ENCODE results near the gene SLC7A9.
"Not testable (repeated sequence)": the region's sequence is repeated elsewhere in the genome, so short reads cannot be mapped to it uniquely, and the experiment has no call there.

The SLC7A9 gene

DNA sequence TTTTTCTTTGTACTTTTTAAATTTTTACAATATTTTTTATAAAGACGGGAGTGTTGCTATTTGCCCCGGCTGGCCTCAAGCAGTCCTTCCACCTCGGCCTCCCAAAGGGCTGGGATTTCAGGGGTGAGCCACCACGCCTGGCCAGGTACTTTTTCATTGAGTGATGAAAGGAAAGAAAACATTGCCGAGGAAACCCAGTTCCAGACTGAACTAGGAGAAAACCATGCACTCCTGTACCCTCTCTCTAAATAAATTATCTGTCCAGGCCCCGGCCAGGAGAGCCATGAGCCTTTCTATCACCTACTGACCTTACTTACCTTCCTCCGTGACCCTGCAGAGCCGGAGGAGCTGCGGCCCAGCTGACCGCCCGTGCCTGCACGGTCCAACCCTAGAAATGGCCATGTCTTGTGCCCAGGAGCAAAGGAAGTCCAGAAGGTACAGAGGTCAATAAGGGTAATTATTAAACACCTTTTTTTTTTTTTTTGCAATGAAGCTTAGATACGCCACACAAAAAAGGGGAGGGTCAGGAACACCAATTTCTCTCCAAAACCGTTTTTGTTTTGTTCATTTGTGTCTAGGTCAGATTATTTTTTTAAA, at the start of gene SLC7A9:
SLC7A9 (minus strand) TSS at position 399 of the 597 bp plus-strand sequence. CDS start 1,233 bp downstream, outside the sequence.
- DNase-seq = no peak

DNA sequence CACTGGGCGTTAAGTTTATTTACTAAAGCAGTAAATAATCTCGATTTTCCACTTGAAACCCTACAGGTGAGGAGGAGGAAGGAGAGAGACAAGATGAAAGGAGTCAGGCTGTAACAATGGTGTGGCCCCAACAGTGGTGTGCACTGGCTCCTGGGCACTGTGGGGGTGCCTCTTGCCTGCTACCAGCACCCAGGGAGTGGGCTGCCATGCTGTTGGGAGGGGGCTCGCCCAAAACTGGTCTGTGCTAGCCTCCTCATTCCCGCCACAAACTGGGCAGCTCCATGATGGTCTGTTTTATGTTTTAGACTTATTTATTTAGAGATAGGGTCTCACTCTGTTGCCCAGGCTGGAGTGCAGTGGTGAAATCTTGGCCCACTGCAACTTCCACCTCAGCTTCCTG, 49.8 kb upstream of the SLC7A9 start:
- no peak for DNase-seq

DNA sequence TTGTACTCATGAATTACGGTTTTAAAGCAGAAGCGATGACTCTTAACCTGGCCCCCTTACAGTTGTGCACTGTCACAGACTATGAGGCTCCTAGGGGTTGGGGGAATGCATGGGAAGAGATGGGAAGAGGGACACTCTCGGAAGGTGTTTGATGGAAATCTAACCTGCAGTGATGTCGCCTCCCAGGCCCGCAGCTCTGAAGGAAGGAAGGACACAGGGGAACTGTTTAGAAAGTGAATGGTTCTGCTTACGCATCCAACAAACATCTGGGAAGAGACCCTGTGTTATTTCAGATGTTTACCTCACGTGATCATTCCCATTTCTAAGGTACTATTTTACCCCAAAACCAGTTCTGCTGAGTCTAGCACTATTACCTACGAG, 48.0 kb upstream of the SLC7A9 start:
- no peak for DNase-seq

DNA sequence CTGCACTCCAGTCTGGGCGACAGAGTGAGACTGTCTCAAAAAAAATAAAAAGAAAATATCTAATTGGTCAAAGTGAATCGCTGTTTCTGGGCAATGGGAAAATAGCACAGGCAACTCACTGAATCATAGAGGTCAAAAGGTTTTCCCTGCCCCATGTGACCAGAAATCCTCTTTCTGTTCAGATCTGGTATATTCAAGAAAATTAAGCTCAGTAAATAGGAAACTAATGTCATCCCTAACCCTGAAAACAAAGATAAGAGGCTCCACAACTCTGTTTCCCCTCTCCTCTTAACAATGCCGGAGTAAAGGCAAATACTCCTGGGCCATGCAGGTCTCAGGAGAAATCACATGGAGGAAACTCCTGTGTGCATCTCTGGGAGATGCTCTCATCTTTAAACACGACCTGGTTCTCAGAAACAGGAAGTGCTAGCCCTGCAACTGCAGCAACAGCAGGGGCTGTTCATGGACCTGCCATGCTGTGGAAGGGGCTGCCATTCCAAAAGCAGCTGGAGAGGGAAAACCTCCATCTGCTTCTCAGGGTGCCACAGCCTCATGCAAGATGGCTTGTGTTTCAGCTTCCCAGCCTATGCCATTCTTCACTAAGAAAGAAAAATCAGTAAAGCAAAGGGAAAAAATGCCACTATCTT, 47.5 kb upstream of the SLC7A9 start:
- peak; percentile 5 for DNase-seq

DNA sequence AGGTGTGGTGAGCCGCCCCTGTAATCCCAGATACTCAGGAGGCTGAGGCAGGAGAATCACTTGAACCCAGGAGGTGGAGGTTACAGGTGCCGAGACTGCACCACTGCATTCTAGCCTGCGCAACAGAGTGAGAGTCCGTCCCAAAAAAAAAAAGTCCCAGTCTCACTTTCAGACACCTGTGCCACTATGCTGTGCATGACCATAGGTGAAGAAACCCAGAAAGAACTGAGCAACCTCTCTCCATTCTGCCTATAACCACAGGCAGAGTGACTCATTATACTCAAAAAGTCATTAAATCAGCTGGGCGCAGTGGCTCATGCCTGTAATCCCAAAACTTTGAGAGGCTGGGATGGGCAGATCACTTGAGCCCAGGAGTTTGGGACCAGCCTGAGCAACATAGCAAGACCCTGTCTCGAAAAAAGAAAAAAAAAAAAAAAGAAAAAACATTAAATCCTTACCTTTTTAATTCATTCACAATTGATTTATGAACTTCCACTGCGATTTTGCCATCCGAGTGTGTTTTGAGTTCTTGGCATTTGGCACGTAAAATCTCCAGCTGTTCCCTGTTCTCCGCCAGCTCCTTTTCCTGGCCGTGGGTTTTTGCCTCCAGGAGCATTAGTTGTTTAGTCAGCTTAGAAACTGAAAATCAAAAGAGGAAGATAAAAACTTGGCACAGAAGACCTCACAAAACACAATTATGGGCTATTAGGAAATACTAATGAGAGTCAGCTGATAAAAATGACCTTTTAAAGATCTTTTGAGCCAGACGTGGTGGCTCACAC, 45.5 kb upstream of the SLC7A9 start:
- no peak for DNase-seq

DNA sequence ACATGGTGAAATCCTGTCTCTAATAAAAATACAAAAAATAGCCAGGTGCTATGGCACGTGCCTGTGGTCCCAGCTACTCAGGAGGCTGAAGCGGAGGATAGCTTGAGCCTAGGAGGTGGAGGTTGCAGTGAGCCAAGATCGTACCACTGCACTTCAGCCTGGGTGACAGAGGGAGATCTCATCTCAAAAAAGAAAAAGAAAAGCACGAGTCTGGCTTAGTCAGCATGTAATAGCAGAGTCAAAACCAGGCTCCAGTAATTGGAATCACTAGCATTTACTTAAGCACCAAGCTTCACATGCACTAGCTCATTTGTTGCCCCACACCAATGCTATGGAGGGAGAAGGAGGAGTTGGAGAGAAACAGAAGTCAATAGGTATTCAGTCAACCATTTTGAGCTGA, 41.9 kb upstream of the SLC7A9 start:
- no peak for DNase-seq

DNA sequence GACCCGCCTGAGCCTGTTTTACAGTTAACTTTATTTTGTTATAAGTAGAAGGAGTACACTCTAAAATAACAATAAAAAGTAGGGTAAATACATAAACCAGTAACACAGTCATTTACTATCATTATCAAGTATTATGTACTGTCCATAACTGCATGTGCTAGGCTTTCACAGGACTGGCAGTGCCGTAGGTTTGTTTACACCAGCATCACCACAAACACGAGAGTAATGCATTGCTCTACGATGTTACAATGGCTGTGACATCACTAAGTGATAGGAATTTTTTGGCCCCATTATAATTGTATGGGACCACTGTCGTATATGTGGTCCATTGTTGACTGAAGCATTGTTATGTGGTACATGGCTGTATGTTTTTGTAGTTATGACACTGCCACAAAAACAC, 41.3 kb upstream of the SLC7A9 start:
- DNase-seq = no peak

DNA sequence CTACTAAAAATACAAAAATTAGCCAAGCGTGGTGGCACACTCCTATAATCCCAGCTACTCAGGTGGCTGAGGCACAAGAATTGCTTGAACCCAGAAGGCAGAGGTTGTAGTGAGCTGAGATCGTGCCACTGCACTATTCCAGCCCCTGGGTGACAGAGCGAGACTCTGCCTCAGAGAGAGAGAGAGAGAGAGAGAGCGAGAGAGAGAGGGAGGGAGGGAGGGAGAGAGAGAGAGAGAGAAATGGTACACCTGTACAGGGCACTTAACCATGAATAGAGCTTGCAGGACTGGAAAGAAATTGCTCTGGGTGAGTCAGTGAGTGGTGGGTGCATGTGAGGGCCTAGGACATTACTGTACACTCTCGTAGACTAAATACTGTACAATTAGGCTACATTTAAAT, 40.5 kb upstream of the SLC7A9 start:
- no peak for DNase-seq

DNA sequence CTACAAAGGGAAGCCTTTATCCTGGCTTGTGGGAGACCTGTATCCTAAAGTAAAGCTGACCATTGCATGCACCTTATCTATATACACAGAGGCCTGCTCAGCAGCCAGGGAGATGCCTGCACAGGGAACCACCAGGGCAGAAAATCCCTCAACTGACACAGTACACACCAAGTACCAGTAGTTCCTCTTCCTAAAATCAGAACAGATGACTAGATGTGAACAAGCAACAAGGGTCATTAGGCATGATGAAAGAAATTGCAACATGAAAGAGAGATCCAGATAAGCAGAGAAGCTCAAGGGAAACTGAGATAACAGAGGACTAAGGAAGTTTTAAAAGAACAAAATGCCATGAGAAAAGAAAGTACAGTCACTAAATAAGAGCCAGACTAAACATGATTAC, 39.7 kb upstream of the SLC7A9 start:
- peak; percentile 24 for DNase-seq

DNA sequence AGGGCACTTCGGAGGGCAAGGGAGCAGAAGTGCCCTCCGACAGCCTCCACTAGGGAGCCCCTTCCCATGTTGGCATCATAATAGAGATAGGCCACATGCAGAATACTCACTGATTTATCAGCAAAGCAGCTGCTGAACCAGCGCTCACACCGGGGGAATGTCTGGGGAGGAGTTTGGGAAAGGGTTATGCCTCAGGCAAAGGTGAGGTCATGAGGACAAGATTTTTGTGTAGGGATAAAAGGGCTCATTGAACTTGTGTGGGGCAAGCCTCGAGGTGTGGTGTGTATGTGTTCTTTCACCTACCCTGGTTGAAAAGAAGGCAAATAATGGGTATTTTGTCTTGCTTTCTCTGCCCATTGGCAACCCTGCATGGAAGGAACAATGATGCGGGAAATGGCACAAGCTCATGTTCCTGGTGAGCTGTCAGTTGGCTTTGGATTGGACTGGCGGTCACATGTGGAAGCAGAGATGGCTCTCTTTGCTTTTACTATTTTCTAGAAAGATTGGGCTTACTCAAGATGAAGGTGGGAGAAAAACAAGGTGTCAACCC, 39.1 kb upstream of the SLC7A9 start:
- DNase-seq = no peak

DNA sequence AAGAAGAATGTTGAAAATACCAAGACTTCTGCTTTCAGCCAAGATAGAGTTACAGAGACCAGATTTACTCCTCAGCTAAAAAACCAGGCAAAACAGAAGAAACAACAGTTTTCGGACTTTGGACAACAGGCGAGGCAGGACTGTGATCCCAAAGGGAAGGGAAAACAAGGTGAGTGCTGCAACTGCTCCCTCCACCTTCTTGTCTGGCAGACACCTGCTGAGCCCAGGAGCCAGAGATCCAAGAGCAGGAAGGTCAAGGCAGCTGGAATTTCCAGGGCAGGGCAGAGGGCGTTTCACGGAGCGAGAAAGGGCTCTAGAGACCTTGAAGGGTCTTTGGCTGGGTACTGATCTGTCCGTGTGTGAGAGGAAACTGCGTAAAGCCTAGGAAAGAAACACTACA, 32.9 kb upstream of the SLC7A9 start:
- no peak for DNase-seq

DNA sequence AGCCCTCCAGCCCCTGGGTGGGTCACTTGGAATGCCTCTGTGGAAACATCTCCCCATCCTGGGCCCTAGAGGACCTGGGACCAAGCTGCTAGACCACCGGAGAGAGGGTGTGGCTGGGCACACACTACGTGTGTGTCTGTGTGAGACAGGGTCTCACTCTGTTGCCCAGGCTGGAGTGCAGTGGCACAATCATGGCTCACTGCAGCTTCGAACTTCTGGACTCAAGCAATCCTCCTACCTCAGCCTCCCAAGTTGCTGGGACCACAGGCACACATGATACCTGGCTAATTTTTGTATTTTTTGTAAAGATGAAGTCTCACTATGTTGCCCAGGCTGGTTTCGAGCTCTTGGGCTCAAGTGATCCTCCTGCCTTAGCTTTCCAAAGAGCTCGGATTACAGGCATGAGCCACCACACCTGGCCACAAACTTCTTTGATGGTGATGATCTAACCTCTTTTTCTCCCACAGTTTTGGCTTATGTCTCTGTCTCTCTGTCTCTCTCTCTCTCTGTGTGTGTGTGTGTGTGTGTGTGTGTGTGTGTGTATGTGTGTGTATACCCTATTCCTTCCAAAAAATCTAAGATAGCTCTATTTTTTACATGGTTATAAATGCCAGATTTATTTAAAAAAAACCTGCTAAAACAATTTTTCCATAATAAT, 32.1 kb upstream of the SLC7A9 start:
- no peak for DNase-seq

DNA sequence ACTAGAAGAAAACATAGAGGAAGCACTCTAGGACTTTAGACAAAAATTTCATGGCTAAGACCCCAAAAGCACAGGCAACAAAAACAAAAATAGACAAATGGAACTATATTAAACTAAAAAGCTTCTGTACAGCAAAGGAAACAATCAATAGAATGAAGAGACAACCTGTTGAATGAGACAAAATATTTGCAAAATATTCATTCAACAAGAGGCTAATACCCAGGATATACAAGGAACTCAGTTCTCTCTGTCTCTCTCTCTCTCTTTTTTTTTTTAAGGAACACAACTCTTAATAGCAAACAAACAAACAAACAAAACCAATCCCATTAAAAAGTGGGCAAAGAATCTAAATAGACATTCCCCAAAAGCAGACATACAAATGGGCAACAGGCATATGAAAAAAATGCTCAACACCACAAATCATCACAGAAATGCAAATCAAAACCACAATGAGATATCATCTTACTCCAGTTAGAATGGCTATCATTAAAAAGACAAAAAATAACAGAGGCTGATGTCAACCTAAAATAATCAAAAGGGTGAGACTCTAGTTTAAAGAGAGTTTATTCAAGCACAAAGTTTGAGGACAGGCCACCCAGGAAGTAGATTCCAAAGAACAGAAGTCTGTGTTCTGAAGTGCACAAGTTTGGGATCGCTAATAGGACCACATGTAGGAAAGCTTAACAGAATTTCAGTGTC, 27.1 kb upstream of the SLC7A9 start:
- DNase-seq = no peak

DNA sequence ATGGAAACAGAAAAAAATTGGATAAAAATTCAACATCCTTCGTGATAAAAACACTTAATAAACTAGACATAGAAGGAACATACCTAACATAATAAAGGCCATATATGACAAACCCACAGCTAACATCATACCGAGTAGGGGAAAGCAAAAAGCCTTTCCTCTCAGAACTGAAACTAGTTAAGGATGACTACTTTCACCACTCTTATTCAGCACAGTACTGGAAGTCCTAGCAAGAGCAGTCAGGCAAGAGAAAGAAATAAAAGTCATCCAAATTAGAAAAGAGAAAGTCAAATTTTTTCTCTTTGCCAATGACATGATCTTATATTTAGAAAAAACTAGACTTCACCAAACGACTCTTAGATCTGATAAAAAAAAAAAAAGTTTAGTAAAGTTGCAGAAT, 25.8 kb upstream of the SLC7A9 start:
- DNase-seq = no peak

DNA sequence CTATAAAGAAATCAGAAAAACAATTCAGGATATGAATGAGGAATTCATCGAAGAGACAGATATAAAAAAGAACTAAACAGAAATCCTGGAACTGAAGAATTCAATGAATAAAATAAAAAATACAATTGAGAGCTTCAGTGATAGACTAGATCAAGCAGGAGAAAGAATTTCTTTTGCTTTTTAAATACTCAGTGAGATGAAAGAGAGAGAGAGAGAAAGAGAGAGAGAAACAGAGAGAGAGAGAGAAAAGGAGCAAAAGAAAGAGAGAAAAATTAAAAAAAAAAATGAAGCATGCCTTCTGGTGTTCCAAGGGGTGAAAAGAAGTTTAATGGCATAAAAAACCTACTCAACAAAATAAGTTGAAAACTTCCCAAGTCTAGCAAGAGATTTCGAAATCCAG, 22.0 kb upstream of the SLC7A9 start:
- no peak for DNase-seq

DNA sequence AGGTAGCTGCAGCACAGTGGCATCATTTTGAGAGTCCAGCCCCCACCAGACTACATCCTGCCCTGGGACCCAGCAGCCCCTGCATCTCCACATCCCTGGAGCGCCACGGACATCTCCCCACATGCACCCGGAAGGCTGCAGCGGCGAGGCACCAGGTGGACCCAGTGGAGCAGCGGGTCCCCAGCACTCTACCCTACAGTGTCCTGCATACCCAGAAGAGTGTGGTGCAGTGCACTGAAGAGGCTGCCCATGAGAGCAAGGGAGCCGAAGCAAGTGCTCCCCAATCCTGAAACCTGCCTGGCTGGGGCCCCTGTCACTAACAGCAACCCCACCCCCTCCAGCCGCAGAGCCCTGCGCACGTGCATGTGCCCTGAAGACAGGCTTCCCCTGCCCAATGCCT, 21.3 kb upstream of the SLC7A9 start:
- no peak for DNase-seq

DNA sequence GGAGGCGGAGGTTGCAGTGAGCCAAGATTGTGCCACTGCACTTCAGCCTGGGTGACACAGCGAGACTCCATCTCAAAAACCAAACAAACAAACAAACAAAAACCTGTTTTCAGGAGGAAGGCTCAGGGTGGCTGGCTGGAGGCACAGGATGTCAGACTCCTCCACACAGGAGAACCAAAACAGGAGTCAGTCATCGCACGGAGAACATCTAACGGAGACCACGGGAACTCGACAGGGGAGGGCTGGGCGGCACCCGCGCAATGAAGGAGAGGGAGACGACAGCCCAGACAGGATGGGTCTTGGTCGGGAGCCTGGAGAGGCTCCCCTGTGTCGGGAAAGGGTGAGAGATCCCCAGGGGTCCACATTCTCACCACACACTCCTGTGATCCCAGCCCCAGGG, 20.8 kb upstream of the SLC7A9 start:
- no peak for DNase-seq

DNA sequence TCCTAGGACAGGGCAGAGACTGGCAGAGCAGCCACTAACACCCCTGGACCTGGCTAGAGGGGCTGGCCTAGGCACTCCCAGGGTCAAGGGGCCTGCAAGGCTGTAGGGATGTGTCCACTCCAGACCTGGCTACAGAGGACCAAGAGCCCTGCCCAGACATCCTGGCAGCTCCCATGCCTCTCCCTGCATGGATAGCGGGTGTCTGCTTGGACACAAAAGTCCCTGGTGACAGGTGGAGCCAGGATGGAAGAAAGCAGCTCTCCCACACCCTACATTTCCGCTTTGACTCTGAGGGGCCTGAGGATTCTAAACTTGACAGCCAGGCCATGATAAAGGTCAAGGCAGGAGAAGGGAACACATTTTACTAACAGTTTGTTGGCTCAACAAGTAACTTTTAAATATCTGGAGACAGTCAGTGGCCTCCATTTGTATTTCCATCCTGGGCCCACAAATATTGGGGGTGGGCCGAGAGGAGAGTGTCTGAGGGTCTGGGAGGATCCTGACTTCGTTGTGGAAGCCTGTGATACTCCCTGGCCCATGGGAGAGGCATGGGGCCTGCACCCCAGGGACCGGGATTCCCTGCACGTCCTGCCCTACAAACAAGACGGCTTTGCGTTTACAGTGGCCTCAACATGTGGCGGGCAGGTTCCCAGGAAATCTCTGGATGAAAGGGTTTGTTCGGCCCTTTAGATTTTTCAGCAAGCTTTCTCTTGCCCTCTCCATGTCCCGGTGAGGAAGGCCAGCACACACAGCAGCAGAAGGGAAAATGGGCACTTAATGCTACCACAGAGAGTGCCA, 19.8 kb upstream of the SLC7A9 start:
- DNase-seq = no peak

DNA sequence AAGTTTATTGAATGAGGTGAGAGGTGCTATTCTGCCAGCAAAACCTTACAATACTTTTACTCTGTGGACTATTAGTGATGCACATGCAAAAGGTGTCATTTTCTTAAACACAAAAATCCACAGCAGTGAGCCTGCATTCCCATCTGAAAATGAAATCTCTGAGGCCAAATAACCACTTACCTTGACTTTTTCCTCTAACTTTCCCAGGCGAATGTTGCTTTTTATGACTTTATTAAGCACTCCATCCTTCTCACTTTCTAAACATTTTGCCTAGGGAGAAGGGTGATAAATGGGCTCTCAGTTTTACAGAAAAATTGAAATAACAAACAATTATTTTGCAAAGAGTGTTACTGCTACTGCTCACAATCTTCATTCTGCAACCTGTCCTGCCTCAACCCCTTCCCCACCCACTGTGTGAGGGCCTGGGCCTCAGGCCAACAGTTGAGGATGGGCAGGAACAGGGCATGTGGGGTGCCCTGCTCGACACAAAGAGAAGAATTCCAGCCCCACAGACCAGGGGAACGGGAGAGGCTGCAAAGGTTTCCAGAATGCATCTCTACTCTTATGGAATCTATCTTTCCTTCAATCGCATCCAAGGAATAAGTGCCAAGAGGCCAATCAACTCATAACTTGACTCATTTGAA, 18.1 kb upstream of the SLC7A9 start:
- DNase-seq = no peak

DNA sequence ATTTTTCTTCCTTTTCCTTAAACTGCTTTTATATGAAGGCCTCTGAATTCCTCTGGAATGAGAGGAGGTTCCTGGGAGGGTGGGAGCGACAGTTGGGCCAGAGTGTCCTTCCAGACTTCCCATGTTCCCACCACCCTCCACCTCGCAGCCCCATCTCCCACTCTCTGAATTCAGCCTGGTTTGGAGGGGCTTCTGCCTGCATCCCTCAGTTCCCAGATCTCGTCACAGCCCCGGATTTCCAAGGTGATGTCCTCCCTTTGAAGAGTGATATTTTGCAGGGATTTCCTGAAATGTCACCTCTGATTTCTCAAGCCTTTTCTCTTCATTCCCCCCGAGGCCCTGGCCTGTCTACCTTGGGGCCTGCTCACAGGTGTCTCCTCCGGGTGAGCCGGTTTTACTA, 16.7 kb upstream of the SLC7A9 start:
- DNase-seq = no peak

DNA sequence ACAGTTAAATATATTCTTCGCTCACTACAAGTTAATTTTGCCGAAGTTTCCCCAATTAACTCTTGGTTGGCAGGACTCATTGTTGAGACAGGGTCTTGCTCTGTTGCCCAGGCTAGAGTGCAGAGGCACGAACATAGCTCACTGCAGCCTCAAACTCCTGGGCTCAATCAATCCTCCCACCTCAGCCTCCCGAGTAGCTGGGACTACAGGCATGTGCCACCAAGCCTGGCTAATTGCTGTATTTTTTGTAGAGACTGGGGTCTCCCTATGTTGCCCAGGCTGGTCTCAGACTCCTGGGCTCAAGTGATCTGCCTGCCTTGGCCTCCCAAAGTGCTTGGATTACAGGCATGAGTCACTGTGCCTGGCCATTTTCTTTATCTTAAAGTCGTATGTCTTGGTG, 15.7 kb upstream of the SLC7A9 start:
- not testable (repeated sequence) for DNase-seq

DNA sequence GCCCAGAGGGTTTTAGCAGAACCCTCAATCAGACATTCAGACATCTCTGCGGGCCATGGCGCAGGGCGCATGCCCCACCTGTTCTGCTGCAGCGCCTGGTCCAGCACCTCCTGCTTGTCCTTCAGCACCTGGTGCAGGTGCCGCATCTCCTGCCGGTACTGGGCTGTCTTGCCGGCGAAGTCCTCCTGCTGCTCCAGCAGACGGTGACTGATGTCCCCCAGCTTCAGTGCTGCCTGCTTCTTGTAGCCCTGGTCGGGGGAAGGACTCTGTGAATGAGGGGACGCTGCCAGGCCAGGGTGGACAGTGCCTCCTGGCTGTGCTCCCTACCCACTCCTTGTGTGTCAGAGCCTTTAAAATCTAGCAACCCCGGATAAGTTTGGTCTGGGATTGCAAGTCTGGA, 12.2 kb upstream of the SLC7A9 start:
- DNase-seq = no peak

Data from hematopoietic multipotent progenitor cell treated with erythropoietin and hydrocortisone succinate and interleukin-3 and kit ligand, for 4 days (in vitro differentiated cells).